NCI-H1048 (cell line): ENCODE results near the gene NSUN2.

ENCODE experiments used
- DNase-seq: peaks from one replicate; lab custom pipeline; 2025; lab: John Stamatoyannopoulos, UW

The NSUN2 gene

GRCh38 chr5:6557807-6558575 lies 74.9 kb downstream of the NSUN2 start:
- DNase-seq, result no peak

- DNase-seq, result no peak
Measured at GRCh38 chr5:6556802-6557102, 76.1 kb downstream of the NSUN2 start.

DNA sequence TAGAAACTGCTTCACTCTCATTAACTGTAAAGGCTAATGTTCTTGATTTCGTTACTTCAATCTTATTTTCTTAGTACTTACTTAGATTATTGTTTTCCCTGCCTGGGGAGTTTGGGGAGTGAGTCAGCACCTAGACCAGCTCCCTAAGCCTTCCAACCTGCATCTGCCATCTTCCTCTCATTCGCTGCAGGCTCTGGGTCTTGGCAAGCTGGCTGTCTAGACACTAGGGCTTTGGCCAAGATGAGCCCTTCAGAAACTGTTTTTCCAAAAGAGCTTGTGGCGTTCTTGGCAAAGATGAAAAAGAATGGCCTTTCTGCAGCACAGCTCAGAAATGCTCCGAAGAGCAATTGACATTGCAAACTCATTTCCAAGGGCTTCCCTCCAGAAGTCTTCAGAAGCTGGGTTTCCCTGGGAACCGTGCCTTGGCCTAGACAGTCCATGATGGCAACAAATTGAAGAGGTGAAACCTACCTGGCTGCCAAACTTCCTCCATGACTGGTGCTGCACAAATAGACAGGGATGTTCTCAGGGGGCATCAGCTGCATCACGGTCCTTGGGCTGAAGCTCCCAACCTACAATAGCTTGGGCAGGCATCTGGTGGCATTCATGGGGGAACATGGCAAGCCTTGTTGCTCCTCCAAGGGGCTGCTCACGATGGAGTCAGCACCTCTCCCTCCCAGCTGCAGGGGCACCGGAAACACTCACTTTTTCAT lies 76.6 kb downstream of the NSUN2 start:
- DNase-seq, result no peak

GRCh38 chr5:6554812-6555211 lies 78.0 kb downstream of the NSUN2 start:
- no peak for DNase-seq

DNA sequence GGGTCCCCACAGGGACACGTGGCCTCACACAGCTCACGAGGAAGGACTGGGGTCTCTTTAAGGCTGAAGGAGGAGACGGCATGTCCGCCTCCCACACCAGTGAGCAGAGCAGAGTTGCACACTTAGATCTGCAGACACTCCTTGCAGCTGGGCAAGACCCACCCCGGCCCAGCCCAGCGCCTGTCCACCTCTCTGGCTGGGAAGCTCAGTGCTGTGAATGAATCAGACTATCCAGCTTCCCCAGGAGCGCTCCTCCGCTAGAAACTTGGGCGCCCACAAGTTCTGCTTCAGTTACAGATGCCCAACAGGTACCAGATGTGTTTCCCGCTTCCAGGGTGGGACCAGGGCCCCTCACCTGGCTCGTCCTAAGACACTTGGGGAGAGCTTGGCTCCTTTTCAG lies 78.9 kb downstream of the NSUN2 start:
- no peak for DNase-seq

GRCh38 chr5:6552612-6553011 lies 80.2 kb downstream of the NSUN2 start:
- no peak for DNase-seq

- DNase-seq, result no peak
Measured at GRCh38 chr5:6551955-6552313, 80.9 kb downstream of the NSUN2 start.

GRCh38 chr5:6551287-6551954 lies 81.4 kb downstream of the NSUN2 start:
- DNase-seq, result no peak

DNA sequence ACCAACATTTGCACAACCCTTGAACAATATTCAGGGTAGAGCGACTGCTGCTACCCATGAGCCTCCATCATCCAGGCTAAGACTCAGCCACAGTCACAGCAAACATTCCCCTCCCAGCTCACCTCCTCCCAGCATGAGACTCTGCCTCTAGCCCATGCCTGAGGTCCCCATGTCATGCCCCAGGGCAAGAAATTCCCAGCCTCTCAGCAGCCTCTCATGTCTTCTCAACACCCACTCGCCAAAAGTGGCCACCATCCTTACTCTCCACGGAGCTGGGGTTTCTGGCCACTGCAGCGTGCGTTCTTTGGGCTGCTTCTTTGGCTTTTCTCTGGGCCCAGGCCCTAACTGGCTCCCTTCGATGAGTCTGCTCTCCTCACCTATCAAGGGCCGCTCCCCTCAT lies 82.2 kb downstream of the NSUN2 start:
- no peak for DNase-seq
